Measurements from ENCODE around the gene EIF2B2. TPM values are rescaled to one million over a fixed set of nuclear protein-coding genes. Genes with fewer than 3 reads are reported as not detected.

The EIF2B2 gene
- total RNA-seq, 1 experiment from 2014 or later, result 48.3 TPM

DNA sequence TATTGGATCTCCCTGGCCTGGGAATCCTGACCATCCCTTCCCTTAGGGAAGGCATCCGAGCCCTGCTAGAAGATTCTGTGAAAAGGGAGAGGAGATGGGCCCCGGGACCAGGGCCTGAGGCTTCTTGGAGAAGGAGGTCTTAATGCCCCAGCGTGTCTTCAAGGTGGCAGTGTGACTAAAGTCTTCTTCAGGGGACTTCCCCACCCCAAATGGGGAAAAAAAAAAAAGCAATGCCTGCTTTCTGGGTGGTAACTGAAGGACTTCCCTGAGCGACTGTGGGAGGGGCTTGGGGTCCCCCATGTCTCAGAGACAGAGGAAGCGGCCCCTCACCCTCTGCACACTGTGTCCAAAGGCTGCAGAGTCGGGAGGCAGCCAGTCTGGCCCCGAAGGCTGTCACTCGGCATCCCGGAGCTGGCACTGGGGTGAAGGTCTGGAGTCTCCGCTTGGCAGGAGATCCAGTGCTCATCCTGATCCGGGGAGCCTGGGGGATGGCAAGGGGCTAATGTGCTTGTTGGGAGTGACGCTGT lies 39.5 kb upstream of the EIF2B2 start:
- Histone ChIP-seq H2BK5ac (ENCODE audit: insufficient read length, low read length) (no peak overlapping the region), H2AK5ac (ENCODE audit: insufficient read length, low read length) (no peak overlapping the region), H3K56ac (ENCODE audit: insufficient read length, low read depth, low read length) (no peak overlapping the region), H4K91ac (ENCODE audit: insufficient read length, low read depth, low read length) (no peak overlapping the region), H4K5ac (ENCODE audit: insufficient read length, low read depth, low read length) (no peak overlapping the region), H3K27ac (ENCODE audit: insufficient read length, low read depth, low read length) (no peak overlapping the region), H3K14ac (ENCODE audit: insufficient read depth, low read length) (no peak overlapping the region), H2BK20ac (ENCODE audit: low read depth, low read length, poor library complexity, severe bottlenecking) (no peak overlapping the region), H3K9me3 (ENCODE audit: control insufficient read depth, low read depth, low read length) (no peaks in the 10 kb centered on the region), H3K27me3 (ENCODE audit: insufficient read depth, low read length) (no peaks in the 10 kb centered on the region), H2BK120ac (ENCODE audit: low read depth, low read length, poor library complexity, severe bottlenecking) (no peak overlapping the region), H3T11ph (ENCODE audit: low read length) (no peak overlapping the region), H2BK12ac (ENCODE audit: insufficient read length, low read depth, low read length) (no peak overlapping the region), H3K79me1 (ENCODE audit: insufficient read depth, low read depth, low read length, poor library complexity, severe bottlenecking) (no peaks in the 10 kb centered on the region), H3K18ac (ENCODE audit: insufficient read length, low read depth, low read length) (no peak overlapping the region), H2AFZ (ENCODE audit: low read length) (no peak overlapping the region), H4K8ac (replicated peaks; ENCODE audit: insufficient read length, low read depth, low read length) (no peak overlapping the region), H3K23ac (ENCODE audit: insufficient read length, low read depth, low read length) (no peak overlapping the region), H2BK15ac (ENCODE audit: low read depth, low read length) (no peak overlapping the region), H4K20me1 (ENCODE audit: control insufficient read depth, insufficient read depth, insufficient read length) (no peaks in the 10 kb centered on the region), H3K4ac (ENCODE audit: low read depth, low read length) (no peak overlapping the region), H3K23me2 (ENCODE audit: insufficient read length, low read depth, low read length, poor library complexity, severe bottlenecking) (no peaks in the 10 kb centered on the region), H3K9ac (ENCODE audit: extremely low read depth, insufficient read length, low read length) (no peak overlapping the region), H3K4me1 (ENCODE audit: insufficient read depth, low read length) (no peaks in the 10 kb centered on the region), H3K79me2 (ENCODE audit: insufficient read depth, low read length) (no peaks in the 10 kb centered on the region), H3K4me2 (ENCODE audit: insufficient read depth, insufficient read length, low read length) (no peak overlapping the region)
- Mint-ChIP-seq H3K36me3 (ENCODE audit: insufficient read depth in 1 of 3, low read depth in 3 of 3) (no peaks in the 10 kb centered on the region), H3K4me3 (no peak overlapping the region), H3K27me3 (ENCODE audit: low read depth) (no peaks in the 10 kb centered on the region; the same call in none of the 2 replicates), H3K4me1 (peaks cover 6 to 11% of the 10 kb centered on the region in 2 experiments), H3K27ac (no peak overlapping the region; a peak in 1 of 7 replicates), H3K9me3 (no peaks in the 10 kb centered on the region)
- no peak for DNase-seq
- WGBS (ENCODE audit: extremely low coverage, insufficient read length, low lambda C conversion rate), result no CpG with 5 or more reads among the region's 12 CpGs
- TF ChIP-seq CTCF (conservative IDR thresholded peaks at IDR 0.05), result no peak

All from H9 (cell line).